Karpas-422 (cell line): ENCODE results near the gene CHID1. TPM values are rescaled to one million over a fixed set of nuclear protein-coding genes. Genes with fewer than 3 reads are reported as not detected.

Source experiments
- DNase-seq: peaks from one replicate; pipeline ENCODE4 v3.0.0-alpha.2; 2015
- H2AFZ ChIP-seq: fragments of 200-600 bp; sonication (generic); 2 replicates; pipeline ENCODE4 v1.6.1; 2014; ENCODE audit warnings: antibody characterized with exemption, low read length, mixed read lengths
- H3K27ac ChIP-seq: fragments of 200-600 bp; sonication (generic); 2 replicates; pipeline ENCODE4 v1.5.1; 2014; ENCODE audit warnings: mild to moderate bottlenecking, low read length, moderate library complexity
- H3K27me3 ChIP-seq: fragments of 200-600 bp; sonication (generic); 2 replicates; pipeline ENCODE4 v1.6.1; 2014; ENCODE audit warnings: low read length, mixed read lengths
- H3K36me3 ChIP-seq: fragments of 200-600 bp; sonication (generic); 2 replicates; pipeline ENCODE4 v1.6.1; 2014; ENCODE audit warnings: low read length, mixed read lengths; ENCODE audit not compliant: insufficient read depth
- H3K4me1 ChIP-seq: fragments of 200-600 bp; sonication (generic); 2 replicates; pipeline ENCODE4 v1.6.1; 2014; ENCODE audit warnings: mild to moderate bottlenecking, low read length, mixed read lengths
- H3K4me2 ChIP-seq: fragments of 200-600 bp; sonication (generic); 2 replicates; pipeline ENCODE4 v1.6.1; 2014; ENCODE audit warnings: low read length, low read depth, mild to moderate bottlenecking; ENCODE audit not compliant: poor library complexity, severe bottlenecking
- H3K4me3 ChIP-seq: fragments of 200-600 bp; sonication (generic); 2 replicates; pipeline ENCODE4 v1.5.1; 2014; ENCODE audit warnings: mild to moderate bottlenecking, antibody characterized with exemption, low read length, mixed read lengths
- H3K79me2 ChIP-seq: fragments of 200-600 bp; sonication (generic); 2 replicates; pipeline ENCODE4 v1.6.1; 2014; ENCODE audit warnings: mild to moderate bottlenecking, low read length, mixed read lengths
- H3K9ac ChIP-seq: fragments of 200-600 bp; sonication (generic); 2 replicates; pipeline ENCODE4 v1.6.0; 2014; ENCODE audit warnings: low read length
- H3K9me2 ChIP-seq: fragments of 200-600 bp; sonication (generic), shearing (Covaris generic); replicated peaks from 2 replicates; pipeline ENCODE4 v1.6.0; 2014; ENCODE audit warnings: mild to moderate bottlenecking, low read length, moderate library complexity; ENCODE audit not compliant: insufficient read depth
- H3K9me3 ChIP-seq: fragments of 300-700, 200-600 bp; sonication (generic); 2 replicates; pipeline ENCODE4 v1.6.1; 2014; ENCODE audit warnings: low read length, mixed read lengths
- H4K20me1 ChIP-seq: fragments of 200-600 bp; sonication (generic); 2 replicates; pipeline ENCODE4 v1.6.1; 2014; ENCODE audit warnings: mild to moderate bottlenecking, antibody characterized with exemption, low read length, low read depth; ENCODE audit not compliant: insufficient read depth
- total RNA-seq: library from RNA; depleted of rRNA; stranded (reverse); fragments of >200 nt; shearing (Covaris generic); gene quantifications from 2 replicates; pipeline ENCODE4 v1.2.3, GENCODE V29; 2014; ENCODE audit warnings: low replicate concordance

Gene CHID1
- total RNA-seq, 1 experiment from 2014 or later, result 32.8 TPM

GRCh38 chr11:884578-885070, 26.0 kb downstream of the CHID1 start:
- H3K9me3 ChIP-seq, result no peaks in the 10 kb centered on the region
- H3K4me3 ChIP-seq, result no peak overlapping the region
- H3K4me2 ChIP-seq, result no peak overlapping the region
- H3K4me1 ChIP-seq, result no peaks in the 10 kb centered on the region
- no peak overlapping the region for H3K9ac ChIP-seq
- H3K27ac ChIP-seq, result no peak overlapping the region
- no peaks in the 10 kb centered on the region for H3K27me3 ChIP-seq
- H3K79me2 ChIP-seq, result no peaks in the 10 kb centered on the region
- no peak for DNase-seq
- no peak overlapping the region for H2AFZ ChIP-seq
- no peaks in the 10 kb centered on the region for H4K20me1 ChIP-seq
- no peaks in the 10 kb centered on the region; the same call in 1 of the 2 replicates for H3K36me3 ChIP-seq
- no peaks in the 10 kb centered on the region for H3K9me2 ChIP-seq

GRCh38 chr11:883527-883926, 27.1 kb downstream of the CHID1 start:
- Histone ChIP-seq H2AFZ (no peak overlapping the region), H3K79me2 (no peaks in the 10 kb centered on the region), H3K4me1 (no peaks in the 10 kb centered on the region), H3K4me2 (no peak overlapping the region), H4K20me1 (no peaks in the 10 kb centered on the region), H3K36me3 (no peaks in the 10 kb centered on the region; the same call in 1 of the 2 replicates), H3K9ac (no peak overlapping the region), H3K4me3 (no peak overlapping the region), H3K9me2 (no peaks in the 10 kb centered on the region), H3K9me3 (no peaks in the 10 kb centered on the region), H3K27me3 (no peaks in the 10 kb centered on the region), H3K27ac (no peak overlapping the region)
- DNase-seq, result no peak

GRCh38 chr11:882596-882995, 28.0 kb downstream of the CHID1 start:
- Histone ChIP-seq H3K27ac (no peak overlapping the region), H4K20me1 (no peaks in the 10 kb centered on the region), H3K9me2 (no peaks in the 10 kb centered on the region), H3K4me2 (no peak overlapping the region), H3K4me3 (no peak overlapping the region), H3K36me3 (no peaks in the 10 kb centered on the region; the same call in 1 of the 2 replicates), H3K9ac (no peak overlapping the region), H3K4me1 (no peaks in the 10 kb centered on the region), H3K27me3 (no peaks in the 10 kb centered on the region), H3K79me2 (no peaks in the 10 kb centered on the region), H2AFZ (no peak overlapping the region), H3K9me3 (no peaks in the 10 kb centered on the region)
- no peak for DNase-seq

GRCh38 chr11:880447-880846, 30.2 kb downstream of the CHID1 start:
- H3K27ac ChIP-seq, result no peak overlapping the region
- no peaks in the 10 kb centered on the region for H3K4me1 ChIP-seq
- no peaks in the 10 kb centered on the region for H3K9me3 ChIP-seq
- H3K4me3 ChIP-seq, result no peak overlapping the region
- H3K9me2 ChIP-seq, result no peaks in the 10 kb centered on the region
- no peaks in the 10 kb centered on the region for H3K79me2 ChIP-seq
- H4K20me1 ChIP-seq, result peaks cover 5% of the 10 kb centered on the region; the same call in 1 of the 2 replicates
- H3K4me2 ChIP-seq, result no peak overlapping the region
- H3K27me3 ChIP-seq, result no peaks in the 10 kb centered on the region
- no peaks in the 10 kb centered on the region; the same call in 1 of the 2 replicates for H3K36me3 ChIP-seq
- H3K9ac ChIP-seq, result no peak overlapping the region
- no peak overlapping the region for H2AFZ ChIP-seq
- no peak for DNase-seq

GRCh38 chr11:877565-877964, 33.0 kb downstream of the CHID1 start:
- H3K9me2 ChIP-seq, result no peaks in the 10 kb centered on the region
- DNase-seq, result peak; percentile 86
- no peaks in the 10 kb centered on the region; the same call in 1 of the 2 replicates for H3K36me3 ChIP-seq
- no peak overlapping the region for H3K9ac ChIP-seq
- no peak overlapping the region for H3K27ac ChIP-seq
- no peak overlapping the region for H2AFZ ChIP-seq
- no peak overlapping the region for H3K4me3 ChIP-seq
- H3K4me1 ChIP-seq, result no peaks in the 10 kb centered on the region
- H3K27me3 ChIP-seq, result no peaks in the 10 kb centered on the region
- no peak overlapping the region for H3K4me2 ChIP-seq
- H4K20me1 ChIP-seq, result peaks cover 5% of the 10 kb centered on the region; the same call in 1 of the 2 replicates
- no peaks in the 10 kb centered on the region for H3K79me2 ChIP-seq
- H3K9me3 ChIP-seq, result no peaks in the 10 kb centered on the region

GRCh38 chr11:876545-876944, 34.1 kb downstream of the CHID1 start:
- Histone ChIP-seq H3K9me3 (no peaks in the 10 kb centered on the region), H3K4me3 (no peak overlapping the region), H3K27ac (no peak overlapping the region), H3K9me2 (no peaks in the 10 kb centered on the region), H3K4me1 (no peaks in the 10 kb centered on the region), H3K79me2 (no peaks in the 10 kb centered on the region), H4K20me1 (peaks cover 5% of the 10 kb centered on the region; the same call in 1 of the 2 replicates), H3K4me2 (no peak overlapping the region), H2AFZ (no peak overlapping the region), H3K36me3 (no peaks in the 10 kb centered on the region; the same call in 1 of the 2 replicates), H3K27me3 (no peaks in the 10 kb centered on the region), H3K9ac (no peak overlapping the region)
- no peak for DNase-seq

- H2AFZ ChIP-seq, result no peak overlapping the region
- no peak for DNase-seq
- no peaks in the 10 kb centered on the region for H3K9me3 ChIP-seq
- H3K4me3 ChIP-seq, result no peak overlapping the region
- H3K4me1 ChIP-seq, result no peaks in the 10 kb centered on the region
- H3K27me3 ChIP-seq, result no peaks in the 10 kb centered on the region
- H3K9ac ChIP-seq, result no peak overlapping the region
- no peak overlapping the region for H3K27ac ChIP-seq
- no peaks in the 10 kb centered on the region; the same call in 1 of the 2 replicates for H3K36me3 ChIP-seq
- H3K4me2 ChIP-seq, result no peak overlapping the region
- H4K20me1 ChIP-seq, result peaks cover 5% of the 10 kb centered on the region; the same call in 1 of the 2 replicates
- H3K79me2 ChIP-seq, result no peaks in the 10 kb centered on the region
- H3K9me2 ChIP-seq, result no peaks in the 10 kb centered on the region
Observed at GRCh38 chr11:875769-876301, 34.8 kb downstream of the CHID1 start.

GRCh38 chr11:875203-875602, 35.4 kb downstream of the CHID1 start:
- no peaks in the 10 kb centered on the region for H3K9me3 ChIP-seq
- H3K4me2 ChIP-seq, result no peak overlapping the region
- H3K4me1 ChIP-seq, result no peaks in the 10 kb centered on the region
- H3K4me3 ChIP-seq, result no peak overlapping the region
- no peaks in the 10 kb centered on the region for H3K9me2 ChIP-seq
- H3K79me2 ChIP-seq, result no peaks in the 10 kb centered on the region
- H3K27ac ChIP-seq, result no peak overlapping the region
- no peak overlapping the region for H2AFZ ChIP-seq
- no peaks in the 10 kb centered on the region; the same call in 1 of the 2 replicates for H3K36me3 ChIP-seq
- H3K27me3 ChIP-seq, result no peaks in the 10 kb centered on the region
- H3K9ac ChIP-seq, result no peak overlapping the region
- peaks cover 5% of the 10 kb centered on the region; the same call in 1 of the 2 replicates for H4K20me1 ChIP-seq
- no peak for DNase-seq
